ENCODE data around the gene CMSS1.

DNA sequence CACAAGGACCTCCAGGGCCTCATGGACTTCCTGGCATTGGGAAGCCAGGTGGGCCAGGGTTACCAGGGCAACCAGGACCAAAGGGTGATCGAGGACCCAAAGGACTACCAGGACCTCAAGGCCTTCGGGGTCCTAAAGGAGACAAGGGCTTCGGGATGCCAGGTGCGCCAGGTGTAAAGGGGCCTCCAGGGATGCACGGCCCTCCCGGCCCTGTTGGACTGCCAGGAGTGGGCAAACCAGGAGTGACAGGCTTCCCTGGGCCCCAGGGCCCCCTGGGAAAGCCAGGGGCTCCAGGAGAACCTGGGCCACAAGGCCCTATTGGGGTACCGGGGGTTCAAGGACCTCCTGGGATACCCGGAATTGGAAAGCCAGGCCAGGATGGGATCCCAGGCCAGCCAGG, 23.2 kb upstream of the CMSS1 start:
- TF ChIP-seq ZNF10 (tag by site-specific recombination; IDR thresholded peaks at IDR 0.05): no peak
- TF ChIP-seq, protein P1, sequence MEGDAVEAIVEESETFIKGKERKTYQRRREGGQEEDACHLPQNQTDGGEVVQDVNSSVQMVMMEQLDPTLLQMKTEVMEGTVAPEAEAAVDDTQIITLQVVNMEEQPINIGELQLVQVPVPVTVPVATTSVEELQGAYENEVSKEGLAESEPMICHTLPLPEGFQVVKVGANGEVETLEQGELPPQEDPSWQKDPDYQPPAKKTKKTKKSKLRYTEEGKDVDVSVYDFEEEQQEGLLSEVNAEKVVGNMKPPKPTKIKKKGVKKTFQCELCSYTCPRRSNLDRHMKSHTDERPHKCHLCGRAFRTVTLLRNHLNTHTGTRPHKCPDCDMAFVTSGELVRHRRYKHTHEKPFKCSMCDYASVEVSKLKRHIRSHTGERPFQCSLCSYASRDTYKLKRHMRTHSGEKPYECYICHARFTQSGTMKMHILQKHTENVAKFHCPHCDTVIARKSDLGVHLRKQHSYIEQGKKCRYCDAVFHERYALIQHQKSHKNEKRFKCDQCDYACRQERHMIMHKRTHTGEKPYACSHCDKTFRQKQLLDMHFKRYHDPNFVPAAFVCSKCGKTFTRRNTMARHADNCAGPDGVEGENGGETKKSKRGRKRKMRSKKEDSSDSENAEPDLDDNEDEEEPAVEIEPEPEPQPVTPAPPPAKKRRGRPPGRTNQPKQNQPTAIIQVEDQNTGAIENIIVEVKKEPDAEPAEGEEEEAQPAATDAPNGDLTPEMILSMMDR (tag by site-specific recombination; IDR thresholded peaks at IDR 0.05): no peak
- no peak for TF ChIP-seq ZNF830 (tag by site-specific recombination; IDR thresholded peaks at IDR 0.05; ENCODE audit: low read depth)
- no peak for TF ChIP-seq ZBTB8A (tag by site-specific recombination; IDR thresholded peaks at IDR 0.05)
- no peak for TF ChIP-seq ZNF274 (IDR thresholded peaks at IDR 0.05; ENCODE audit: low read length)
- TF ChIP-seq ZNF274 (tag by site-specific recombination; IDR thresholded peaks at IDR 0.05; ENCODE audit: borderline replicate concordance): no peak
- no peak for TF ChIP-seq ZNF670 (tag by site-specific recombination; IDR thresholded peaks at IDR 0.05; ENCODE audit: low read depth)
- TF ChIP-seq, protein P2, sequence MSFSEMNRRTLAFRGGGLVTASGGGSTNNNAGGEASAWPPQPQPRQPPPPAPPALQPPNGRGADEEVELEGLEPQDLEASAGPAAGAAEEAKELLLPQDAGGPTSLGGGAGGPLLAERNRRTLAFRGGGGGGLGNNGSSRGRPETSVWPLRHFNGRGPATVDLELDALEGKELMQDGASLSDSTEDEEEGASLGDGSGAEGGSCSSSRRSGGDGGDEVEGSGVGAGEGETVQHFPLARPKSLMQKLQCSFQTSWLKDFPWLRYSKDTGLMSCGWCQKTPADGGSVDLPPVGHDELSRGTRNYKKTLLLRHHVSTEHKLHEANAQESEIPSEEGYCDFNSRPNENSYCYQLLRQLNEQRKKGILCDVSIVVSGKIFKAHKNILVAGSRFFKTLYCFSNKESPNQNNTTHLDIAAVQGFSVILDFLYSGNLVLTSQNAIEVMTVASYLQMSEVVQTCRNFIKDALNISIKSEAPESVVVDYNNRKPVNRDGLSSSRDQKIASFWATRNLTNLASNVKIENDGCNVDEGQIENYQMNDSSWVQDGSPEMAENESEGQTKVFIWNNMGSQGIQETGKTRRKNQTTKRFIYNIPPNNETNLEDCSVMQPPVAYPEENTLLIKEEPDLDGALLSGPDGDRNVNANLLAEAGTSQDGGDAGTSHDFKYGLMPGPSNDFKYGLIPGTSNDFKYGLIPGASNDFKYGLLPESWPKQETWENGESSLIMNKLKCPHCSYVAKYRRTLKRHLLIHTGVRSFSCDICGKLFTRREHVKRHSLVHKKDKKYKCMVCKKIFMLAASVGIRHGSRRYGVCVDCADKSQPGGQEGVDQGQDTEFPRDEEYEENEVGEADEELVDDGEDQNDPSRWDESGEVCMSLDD (tag by site-specific recombination; IDR thresholded peaks at IDR 0.05): no peak
- TF ChIP-seq, protein P3, sequence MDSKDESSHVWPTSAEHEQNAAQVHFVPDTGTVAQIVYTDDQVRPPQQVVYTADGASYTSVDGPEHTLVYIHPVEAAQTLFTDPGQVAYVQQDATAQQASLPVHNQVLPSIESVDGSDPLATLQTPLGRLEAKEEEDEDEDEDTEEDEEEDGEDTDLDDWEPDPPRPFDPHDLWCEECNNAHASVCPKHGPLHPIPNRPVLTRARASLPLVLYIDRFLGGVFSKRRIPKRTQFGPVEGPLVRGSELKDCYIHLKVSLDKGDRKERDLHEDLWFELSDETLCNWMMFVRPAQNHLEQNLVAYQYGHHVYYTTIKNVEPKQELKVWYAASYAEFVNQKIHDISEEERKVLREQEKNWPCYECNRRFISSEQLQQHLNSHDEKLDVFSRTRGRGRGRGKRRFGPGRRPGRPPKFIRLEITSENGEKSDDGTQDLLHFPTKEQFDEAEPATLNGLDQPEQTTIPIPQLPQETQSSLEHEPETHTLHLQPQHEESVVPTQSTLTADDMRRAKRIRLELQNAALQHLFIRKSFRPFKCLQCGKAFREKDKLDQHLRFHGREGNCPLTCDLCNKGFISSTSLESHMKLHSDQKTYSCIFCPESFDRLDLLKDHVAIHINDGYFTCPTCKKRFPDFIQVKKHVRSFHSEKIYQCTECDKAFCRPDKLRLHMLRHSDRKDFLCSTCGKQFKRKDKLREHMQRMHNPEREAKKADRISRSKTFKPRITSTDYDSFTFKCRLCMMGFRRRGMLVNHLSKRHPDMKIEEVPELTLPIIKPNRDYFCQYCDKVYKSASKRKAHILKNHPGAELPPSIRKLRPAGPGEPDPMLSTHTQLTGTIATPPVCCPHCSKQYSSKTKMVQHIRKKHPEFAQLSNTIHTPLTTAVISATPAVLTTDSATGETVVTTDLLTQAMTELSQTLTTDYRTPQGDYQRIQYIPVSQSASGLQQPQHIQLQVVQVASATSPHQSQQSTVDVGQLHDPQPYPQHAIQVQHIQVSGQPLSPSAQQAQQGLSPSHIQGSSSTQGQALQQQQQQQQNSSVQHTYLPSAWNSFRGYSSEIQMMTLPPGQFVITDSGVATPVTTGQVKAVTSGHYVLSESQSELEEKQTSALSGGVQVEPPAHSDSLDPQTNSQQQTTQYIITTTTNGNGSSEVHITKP (tag by site-specific recombination; IDR thresholded peaks at IDR 0.05): no peak
- TF ChIP-seq YY1 (tag by site-specific recombination; IDR thresholded peaks at IDR 0.05): no peak
- no peak for TF ChIP-seq HOXD13 (CRISPR knock-in tag; IDR thresholded peaks at IDR 0.05; ENCODE audit: borderline replicate concordance)
- TF ChIP-seq, protein P4, sequence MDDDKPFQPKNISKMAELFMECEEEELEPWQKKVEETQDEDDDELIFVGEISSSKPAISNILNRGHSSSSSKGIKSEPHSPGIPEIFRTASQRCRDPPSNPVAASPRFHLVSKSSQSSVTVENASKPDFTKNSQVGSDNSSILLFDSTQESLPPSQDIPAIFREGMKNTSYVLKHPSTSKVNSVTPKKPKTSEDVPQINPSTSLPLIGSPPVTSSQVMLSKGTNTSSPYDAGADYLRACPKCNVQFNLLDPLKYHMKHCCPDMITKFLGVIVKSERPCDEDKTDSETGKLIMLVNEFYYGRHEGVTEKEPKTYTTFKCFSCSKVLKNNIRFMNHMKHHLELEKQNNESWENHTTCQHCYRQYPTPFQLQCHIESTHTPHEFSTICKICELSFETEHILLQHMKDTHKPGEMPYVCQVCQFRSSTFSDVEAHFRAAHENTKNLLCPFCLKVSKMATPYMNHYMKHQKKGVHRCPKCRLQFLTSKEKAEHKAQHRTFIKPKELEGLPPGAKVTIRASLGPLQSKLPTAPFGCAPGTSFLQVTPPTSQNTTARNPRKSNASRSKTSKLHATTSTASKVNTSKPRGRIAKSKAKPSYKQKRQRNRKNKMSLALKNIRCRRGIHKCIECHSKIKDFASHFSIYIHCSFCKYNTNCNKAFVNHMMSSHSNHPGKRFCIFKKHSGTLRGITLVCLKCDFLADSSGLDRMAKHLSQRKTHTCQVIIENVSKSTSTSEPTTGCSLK (tag by site-specific recombination; IDR thresholded peaks at IDR 0.05): no peak
- TF ChIP-seq, protein P5, sequence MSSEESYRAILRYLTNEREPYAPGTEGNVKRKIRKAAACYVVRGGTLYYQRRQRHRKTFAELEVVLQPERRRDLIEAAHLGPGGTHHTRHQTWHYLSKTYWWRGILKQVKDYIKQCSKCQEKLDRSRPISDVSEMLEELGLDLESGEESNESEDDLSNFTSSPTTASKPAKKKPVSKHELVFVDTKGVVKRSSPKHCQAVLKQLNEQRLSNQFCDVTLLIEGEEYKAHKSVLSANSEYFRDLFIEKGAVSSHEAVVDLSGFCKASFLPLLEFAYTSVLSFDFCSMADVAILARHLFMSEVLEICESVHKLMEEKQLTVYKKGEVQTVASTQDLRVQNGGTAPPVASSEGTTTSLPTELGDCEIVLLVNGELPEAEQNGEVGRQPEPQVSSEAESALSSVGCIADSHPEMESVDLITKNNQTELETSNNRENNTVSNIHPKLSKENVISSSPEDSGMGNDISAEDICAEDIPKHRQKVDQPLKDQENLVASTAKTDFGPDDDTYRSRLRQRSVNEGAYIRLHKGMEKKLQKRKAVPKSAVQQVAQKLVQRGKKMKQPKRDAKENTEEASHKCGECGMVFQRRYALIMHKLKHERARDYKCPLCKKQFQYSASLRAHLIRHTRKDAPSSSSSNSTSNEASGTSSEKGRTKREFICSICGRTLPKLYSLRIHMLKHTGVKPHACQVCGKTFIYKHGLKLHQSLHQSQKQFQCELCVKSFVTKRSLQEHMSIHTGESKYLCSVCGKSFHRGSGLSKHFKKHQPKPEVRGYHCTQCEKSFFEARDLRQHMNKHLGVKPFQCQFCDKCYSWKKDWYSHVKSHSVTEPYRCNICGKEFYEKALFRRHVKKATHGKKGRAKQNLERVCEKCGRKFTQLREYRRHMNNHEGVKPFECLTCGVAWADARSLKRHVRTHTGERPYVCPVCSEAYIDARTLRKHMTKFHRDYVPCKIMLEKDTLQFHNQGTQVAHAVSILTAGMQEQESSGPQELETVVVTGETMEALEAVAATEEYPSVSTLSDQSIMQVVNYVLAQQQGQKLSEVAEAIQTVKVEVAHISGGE (tag by site-specific recombination; conservative IDR thresholded peaks at IDR 0.05; ENCODE audit: low read depth): no peak
